Thyroid gland (tissue), 4 donors: ENCODE data around the gene HK1. TPM values are rescaled to one million over a fixed set of nuclear protein-coding genes. Genes with fewer than 3 reads are reported as not detected.

Experiments used
- DNase-seq, 2 donors: peaks; one replicate each; pipeline ENCODE4 v3.0.0-alpha.2; 2019
- H3K27ac ChIP-seq, 3 donors: fragments of 200-600 bp; sonication (generic); 1 replicate in 2 of 3; 2 replicates in 1 of 3; pipeline ENCODE4 v1.5.1; 2016 to 2019; ENCODE audit warnings: mild to moderate bottlenecking in 1 of 3, moderate library complexity in 1 of 3
- H3K27me3 ChIP-seq: fragments of 200-600 bp; sonication (generic); one replicate; pipeline ENCODE4 v1.5.1; 2019
- H3K36me3 ChIP-seq, 2 donors: fragments of 200-600 bp; sonication (generic); one replicate each; pipeline ENCODE4 v1.5.1; 2016 to 2019
- H3K4me1 ChIP-seq, 2 donors: fragments of 200-600 bp; sonication (generic); one replicate each; pipeline ENCODE4 v1.5.1; 2017 to 2019
- H3K4me3 ChIP-seq, 3 donors: fragments of 200-600 bp; sonication (generic); replicated peaks in 1 of 3; 1 replicate in 2 of 3; 2 replicates in 1 of 3; pipeline ENCODE4 v1.5.1; 2016; ENCODE audit warnings: mild to moderate bottlenecking in 1 of 3
- H3K9me3 ChIP-seq: fragments of 200-600 bp; sonication (generic); one replicate; pipeline ENCODE4 v1.5.1; 2017
- CTCF ChIP-seq, 6 experiments: fragments of 200-600 bp in 3 of 6; fragments of 450-650 bp in 3 of 6; sonication (generic) in 3 of 6; IDR thresholded peaks; one replicate each; pipeline ENCODE4 v1.5.1; 2016 to 2019; ENCODE audit warnings: antibody characterized with exemption in 6 of 6, mild to moderate bottlenecking in 2 of 6, inconsistent platforms in 1 of 6, moderate library complexity in 1 of 6
- POLR2A ChIP-seq, 2 donors: fragments of 450-650 bp; IDR thresholded peaks; one replicate each; pipeline ENCODE4 v1.6.1; 2017; ENCODE audit warnings: antibody characterized with exemption in 2 of 2, mild to moderate bottlenecking in 2 of 2, moderate library complexity in 1 of 2
- WGBS, 2 donors: methylation state at CpG; one replicate each; pipeline ENCODE4 v1.1.5; 2017; 5-methylcytosine and 5-hydroxymethylcytosine counted together
- intact Hi-C: fragments of 100-400 bp; cut with DNase I; formaldehyde crosslinking; loops from one replicate; pipeline ENCODE4 v1.15.1; 2023
- total RNA-seq, 4 donors: library from RNA; depleted of rRNA; stranded (reverse); fragments of >200 nt; gene quantifications; one replicate each; pipeline ENCODE4 v1.2.3, GENCODE V29; 2016

HK1 gene
- total RNA-seq, 4 donors from 2014 or later, result 106 to 231 (median 189) TPM

DNA sequence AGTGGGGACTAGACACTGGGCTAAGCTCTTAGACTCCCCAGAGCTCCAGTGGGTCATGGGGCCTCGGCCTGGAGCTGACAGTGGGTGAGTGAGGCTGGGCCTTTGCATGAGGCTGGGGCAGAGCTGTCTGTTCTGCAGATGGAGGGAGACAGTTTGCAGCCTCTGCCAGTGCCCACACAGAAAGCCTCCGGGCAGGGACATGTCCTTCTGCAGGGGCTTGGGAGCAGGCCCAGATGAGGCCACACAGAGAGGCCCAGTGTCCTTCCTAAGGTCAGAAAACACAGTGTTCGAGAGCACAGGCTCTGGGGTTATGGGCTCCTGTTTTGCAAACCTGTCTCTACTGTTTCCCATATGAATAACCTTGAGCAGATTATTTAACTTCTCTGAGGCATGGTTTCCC, 25.1 kb upstream of the HK1 start:
- TF ChIP-seq POLR2A (IDR thresholded peaks at IDR 0.05) (no peak), CTCF (IDR thresholded peaks at IDR 0.05) (no peak)
- Histone ChIP-seq H3K9me3 (no peaks in the 10 kb centered on the region), H3K27me3 (no peaks in the 10 kb centered on the region), H3K4me1 (no peaks in the 10 kb centered on the region), H3K4me3 (no peak overlapping the region), H3K36me3 (no peaks in the 10 kb centered on the region), H3K27ac (no peak overlapping the region)
- 39 to 78% methylated on average over 2 to 3 of the region's 3 CpGs for WGBS, 2 donors
- intact Hi-C loops, result no loop called here
- DNase-seq, result no peak

- 61 to 79% methylated on average over 7 of the region's 7 CpGs for WGBS, 2 donors
- intact Hi-C loops, result no loop called here
- H3K27ac ChIP-seq, result no peak overlapping the region
- H3K27me3 ChIP-seq, result no peaks in the 10 kb centered on the region
- H3K9me3 ChIP-seq, result no peaks in the 10 kb centered on the region
- H3K4me3 ChIP-seq, result no peak overlapping the region
- DNase-seq, result no peak
- TF ChIP-seq POLR2A (IDR thresholded peaks at IDR 0.05), result no peak
- TF ChIP-seq CTCF (IDR thresholded peaks at IDR 0.05), result no peak
- H3K36me3 ChIP-seq, result no peaks in the 10 kb centered on the region
- H3K4me1 ChIP-seq, result no peaks in the 10 kb centered on the region
Measured at GRCh38 chr10:69254877-69255276, 23.4 kb upstream of the HK1 start.

DNA sequence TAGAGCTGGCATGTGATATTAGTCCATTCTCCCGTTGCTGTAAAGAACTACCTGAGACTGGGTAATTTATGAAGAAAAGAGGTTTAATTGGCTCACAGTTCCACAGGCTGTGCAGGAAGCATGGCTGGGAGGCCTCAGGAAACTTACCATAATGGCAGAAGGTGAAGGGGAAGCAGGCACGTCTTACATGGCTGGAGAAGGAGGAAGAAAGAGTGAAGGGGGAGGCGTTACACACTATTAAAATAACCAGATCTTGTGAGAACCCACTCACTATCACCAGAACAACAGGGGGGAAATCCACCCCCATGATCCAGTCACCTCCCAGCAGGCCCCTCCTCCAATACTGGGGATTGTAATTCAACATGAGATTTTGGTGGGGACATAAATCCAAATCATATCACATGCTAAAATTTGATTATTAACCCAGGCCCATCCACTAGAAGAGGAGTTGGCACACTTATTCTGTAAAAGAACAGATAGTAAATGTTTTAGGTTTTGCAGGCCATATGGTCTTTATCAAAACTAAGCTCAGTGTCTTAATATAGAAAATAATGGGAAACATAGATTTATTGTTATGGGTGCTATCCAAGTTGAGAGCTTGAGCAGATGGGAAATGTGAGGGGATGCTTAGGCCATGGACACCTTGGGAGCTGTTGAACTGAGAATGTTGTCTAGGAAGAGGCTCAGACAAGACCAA, 18.6 kb upstream of the HK1 start:
- WGBS, 2 donors, result 91 to 93% methylated on average over 3 of the region's 3 CpGs
- no peak for DNase-seq
- no peak for TF ChIP-seq POLR2A (IDR thresholded peaks at IDR 0.05)
- no peak for TF ChIP-seq CTCF (IDR thresholded peaks at IDR 0.05)
- no peak overlapping the region for H3K4me3 ChIP-seq
- H3K4me1 ChIP-seq, result no peaks in the 10 kb centered on the region
- no peaks in the 10 kb centered on the region for H3K36me3 ChIP-seq
- H3K27ac ChIP-seq, result no peak overlapping the region
- H3K27me3 ChIP-seq, result no peaks in the 10 kb centered on the region
- H3K9me3 ChIP-seq, result no peaks in the 10 kb centered on the region
- intact Hi-C loops, result no loop called here

DNA sequence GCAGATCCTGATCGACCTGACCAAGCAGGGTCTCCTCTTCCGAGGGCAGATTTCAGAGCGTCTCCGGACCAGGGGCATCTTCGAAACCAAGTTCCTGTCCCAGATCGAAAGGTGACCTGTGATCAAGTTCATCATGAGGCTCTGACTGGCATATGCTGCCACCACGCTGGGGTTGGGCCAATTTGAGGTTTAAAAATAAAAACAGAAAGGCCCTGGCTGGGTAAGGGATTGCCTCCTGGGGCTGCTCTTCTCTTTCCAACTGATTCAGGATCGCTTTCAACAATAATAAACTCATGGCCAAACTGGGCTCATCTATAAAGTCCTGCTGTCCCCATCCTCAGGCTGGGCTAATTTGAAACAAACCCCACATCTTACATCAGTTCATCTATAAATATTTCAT, 17.1 kb upstream of the HK1 start:
- Histone ChIP-seq H3K4me3 (no peak overlapping the region), H3K4me1 (no peaks in the 10 kb centered on the region), H3K9me3 (no peaks in the 10 kb centered on the region), H3K36me3 (no peaks in the 10 kb centered on the region), H3K27ac (no peak overlapping the region), H3K27me3 (no peaks in the 10 kb centered on the region)
- TF ChIP-seq POLR2A (IDR thresholded peaks at IDR 0.05) (no peak), CTCF (IDR thresholded peaks at IDR 0.05) (no peak)
- WGBS, 2 donors, result 79 to 91% methylated on average over 8 of the region's 8 CpGs
- intact Hi-C loops, result no loop called here
- no peak for DNase-seq

- intact Hi-C loops, result no loop called here
- TF ChIP-seq POLR2A (IDR thresholded peaks at IDR 0.05) (no peak), CTCF (IDR thresholded peaks at IDR 0.05) (no peak)
- H3K4me3 ChIP-seq, result no peak overlapping the region
- H3K36me3 ChIP-seq, result no peaks in the 10 kb centered on the region
- no peaks in the 10 kb centered on the region for H3K27me3 ChIP-seq
- H3K9me3 ChIP-seq, result no peaks in the 10 kb centered on the region
- WGBS, 2 donors, result 74 to 84% methylated on average over 3 of the region's 3 CpGs
- no peak overlapping the region for H3K27ac ChIP-seq
- no peaks in the 10 kb centered on the region for H3K4me1 ChIP-seq
- DNase-seq, result no peak
Measured at GRCh38 chr10:69262292-69262751, 16.0 kb upstream of the HK1 start.
